Spinal cord (tissue), 10 donors: Measurements from ENCODE around the gene NAA60. TPM values are rescaled to one million over a fixed set of nuclear protein-coding genes. Genes with fewer than 3 reads are reported as not detected.

Source experiments
- DNase-seq, 6 donors: peaks; one replicate each; pipeline versions ENCODE4 v3.0.0 to v3.0.0-alpha.2; 2013 to 2015; ENCODE audit warnings: low spot score in 6 of 6, low read depth in 4 of 6
- H3K27ac ChIP-seq: one replicate; pipeline ENCODE4 v1.5.1; 2013; ENCODE audit warnings: low read depth, low read length, control low read depth
- H3K27me3 ChIP-seq: one replicate; pipeline ENCODE4 v1.6.1; 2013; ENCODE audit warnings: low read length; ENCODE audit not compliant: control insufficient read depth, insufficient read depth
- H3K36me3 ChIP-seq: one replicate; pipeline ENCODE4 v1.6.1; 2013; ENCODE audit warnings: low read length; ENCODE audit not compliant: control insufficient read depth, insufficient read depth
- H3K4me1 ChIP-seq: one replicate; pipeline ENCODE4 v1.6.1; 2013; ENCODE audit warnings: low read length; ENCODE audit not compliant: control insufficient read depth, insufficient read depth
- H3K4me3 ChIP-seq: one replicate; pipeline ENCODE4 v1.5.1; 2013; ENCODE audit warnings: low read depth, low read length, control low read depth
- H3K9me3 ChIP-seq: one replicate; pipeline ENCODE4 v1.6.1; 2013; ENCODE audit warnings: low read length; ENCODE audit not compliant: control insufficient read depth, insufficient read depth
- WGBS: methylation state at CpG from one replicate; pipeline ENCODE4 v1.1.5; 2013; ENCODE audit warnings: missing lambda C conversion rate; ENCODE audit not compliant: insufficient coverage; 5-methylcytosine and 5-hydroxymethylcytosine counted together
- polyA plus RNA-seq, 2 donors: library from polyadenylated mRNA; unstranded; fragments of 120-200 nt; gene quantifications; one replicate each; pipeline ENCODE4 v1.2.1, GENCODE V29; 2013; ENCODE audit not compliant: insufficient read length in 2 of 2
- total RNA-seq, 2 donors: library from RNA; depleted of rRNA in 1 of 2; stranded (reverse); fragments of 120-200 nt in 1 of 2; fragments of >200 nt in 1 of 2; gene quantifications; one replicate each; pipeline versions ENCODE4 v1.2.3 to v1.2.4, GENCODE V29; 2013 to 2014
- donor health status: healthy.

Gene NAA60
- total and polyA plus RNA-seq, 4 donors = 14.8 to 71.3 (median 41.9) TPM

- Histone ChIP-seq H3K27me3 (no peaks in the 10 kb centered on the region), H3K4me3 (no peak overlapping the region), H3K4me1 (no peaks in the 10 kb centered on the region), H3K36me3 (peaks cover 61% of the 10 kb centered on the region), H3K27ac (no peak overlapping the region), H3K9me3 (no peaks in the 10 kb centered on the region)
- WGBS = 93% methylated on average over 23 of the region's 24 CpGs
- no peak for DNase-seq
Measured at GRCh38 chr16:3487521-3488410, 44.3 kb downstream of the NAA60 start.

GRCh38 chr16:3488801-3489200, 45.3 kb downstream of the NAA60 start:
- Histone ChIP-seq H3K9me3 (no peaks in the 10 kb centered on the region), H3K27ac (no peak overlapping the region), H3K4me1 (peaks cover 5% of the 10 kb centered on the region), H3K36me3 (peaks cover 51% of the 10 kb centered on the region), H3K4me3 (no peak overlapping the region), H3K27me3 (no peaks in the 10 kb centered on the region)
- 0% methylated on average over 1 of the region's 13 CpGs for WGBS
- DNase-seq = no peak

- DNase-seq = no peak
- WGBS = 73% methylated on average over 13 of the region's 17 CpGs
Measured at GRCh38 chr16:3490911-3491629, 47.6 kb downstream of the NAA60 start.

GRCh38 chr16:3492356-3492755, 48.9 kb downstream of the NAA60 start:
- H3K4me3 ChIP-seq = no peak overlapping the region
- WGBS = 93% methylated on average over 7 of the region's 10 CpGs
- peaks cover 5% of the 10 kb centered on the region for H3K4me1 ChIP-seq
- no peaks in the 10 kb centered on the region for H3K27me3 ChIP-seq
- H3K36me3 ChIP-seq = peaks cover 16% of the 10 kb centered on the region
- no peak for DNase-seq
- no peak overlapping the region for H3K27ac ChIP-seq
- H3K9me3 ChIP-seq = no peaks in the 10 kb centered on the region

More at GRCh38 chr16:3490911-3491629, 47.6 kb downstream of the NAA60 start:
- Histone ChIP-seq H3K27me3 (no peaks in the 10 kb centered on the region), H3K9me3 (no peaks in the 10 kb centered on the region), H3K36me3 (peaks cover 29% of the 10 kb centered on the region), H3K4me1 (peaks cover 5% of the 10 kb centered on the region), H3K27ac (no peak overlapping the region), H3K4me3 (no peak overlapping the region)

GRCh38 chr16:3494386-3494973, 51.0 kb downstream of the NAA60 start:
- 90% methylated on average over 16 of the region's 16 CpGs for WGBS
- no peaks in the 10 kb centered on the region for H3K27me3 ChIP-seq
- no peak overlapping the region for H3K4me3 ChIP-seq
- H3K4me1 ChIP-seq = peaks cover 5% of the 10 kb centered on the region
- no peaks in the 10 kb centered on the region for H3K9me3 ChIP-seq
- H3K36me3 ChIP-seq = peaks cover under 1% of the 10 kb centered on the region
- no peak overlapping the region for H3K27ac ChIP-seq
- no peak for DNase-seq

DNA sequence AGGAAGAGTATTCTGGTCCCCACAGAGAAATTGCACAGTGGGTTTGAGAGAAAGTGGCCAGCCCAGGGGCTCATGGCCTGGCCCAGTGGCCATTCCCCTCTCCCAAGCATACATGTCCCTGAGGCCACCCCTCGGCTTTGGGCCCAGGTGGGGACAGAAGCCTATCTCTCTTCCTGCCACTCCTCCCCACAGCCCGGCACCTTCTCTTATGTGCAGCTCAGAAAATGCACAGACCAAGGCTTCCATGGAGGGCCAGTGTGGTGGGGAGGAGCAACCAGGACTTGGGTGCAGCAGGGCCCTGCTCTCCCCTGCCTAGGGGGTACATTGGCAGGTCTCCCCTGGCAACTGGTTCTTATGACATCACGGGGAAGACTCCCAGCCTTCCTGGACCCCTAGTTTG, 51.7 kb downstream of the NAA60 start, which contains the start of gene C16orf90:
TSS of gene C16orf90 (minus strand) at position 314 of the 400 bp plus-strand sequence. CDS start at position 246, 68 bp downstream.
- Histone ChIP-seq H3K36me3 (no peaks in the 10 kb centered on the region), H3K9me3 (no peaks in the 10 kb centered on the region), H3K27me3 (no peaks in the 10 kb centered on the region), H3K4me3 (no peak within 1 kb of the TSS), H3K27ac (no peak within 1 kb of the TSS), H3K4me1 (peaks cover 10% of the 10 kb centered on the region)
- no peak for DNase-seq
- WGBS = 97% methylated on average over 3 of the region's 3 CpGs

DNA sequence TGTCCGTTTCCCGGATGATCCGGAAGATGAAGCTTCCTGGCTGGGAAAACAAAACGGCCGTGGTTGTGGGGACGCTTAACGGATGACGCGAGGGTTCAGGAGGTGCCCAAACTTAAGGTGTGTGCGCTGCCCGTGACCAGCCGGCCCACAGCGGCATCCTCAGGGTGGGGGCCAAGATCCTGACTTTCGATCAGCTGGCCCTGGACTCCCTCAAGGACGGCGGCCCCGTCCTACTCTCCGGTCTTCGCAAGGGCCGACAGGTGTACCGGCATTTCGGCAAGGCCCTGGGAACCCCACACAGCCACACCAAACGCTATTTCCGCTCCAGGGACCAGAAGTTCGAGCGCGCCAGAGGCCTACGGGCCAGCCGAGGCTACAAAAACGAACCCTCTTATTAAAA, 52.9 kb downstream of the NAA60 start:
- no peaks in the 10 kb centered on the region for H3K36me3 ChIP-seq
- no peaks in the 10 kb centered on the region for H3K9me3 ChIP-seq
- no peaks in the 10 kb centered on the region for H3K27me3 ChIP-seq
- H3K27ac ChIP-seq = no peak overlapping the region
- no peak overlapping the region for H3K4me3 ChIP-seq
- DNase-seq = no peak
- H3K4me1 ChIP-seq = peaks cover 18% of the 10 kb centered on the region
- WGBS = 97% methylated on average over 25 of the region's 30 CpGs

DNA sequence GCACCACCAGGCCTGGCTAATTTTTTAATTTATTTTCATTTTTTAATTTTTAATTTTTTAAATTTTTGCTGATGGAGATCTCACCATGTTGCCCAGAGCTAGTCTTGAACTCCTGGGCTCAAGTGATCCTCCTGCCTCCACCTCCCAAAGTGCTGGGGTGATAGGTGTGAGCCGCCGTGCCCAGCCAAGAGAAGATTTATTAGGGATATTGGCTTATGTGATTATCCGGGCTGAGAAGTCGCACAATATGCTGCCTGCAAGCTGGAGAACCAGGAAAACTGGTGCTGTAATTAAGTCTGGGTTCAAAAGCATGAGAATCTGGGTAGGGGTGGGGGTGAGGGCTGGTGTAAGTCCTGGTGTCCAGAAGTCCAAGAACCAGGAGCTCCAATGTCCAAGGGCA, 54.3 kb downstream of the NAA60 start:
- Histone ChIP-seq H3K36me3 (no peaks in the 10 kb centered on the region), H3K9me3 (no peaks in the 10 kb centered on the region), H3K27ac (no peak overlapping the region), H3K4me1 (peaks cover 30% of the 10 kb centered on the region), H3K4me3 (no peak overlapping the region), H3K27me3 (no peaks in the 10 kb centered on the region)
- 98% methylated on average over 4 of the region's 4 CpGs for WGBS
- DNase-seq = no peak

GRCh38 chr16:3498988-3499387, 55.5 kb downstream of the NAA60 start:
- Histone ChIP-seq H3K27me3 (no peaks in the 10 kb centered on the region), H3K36me3 (no peaks in the 10 kb centered on the region), H3K4me1 (peaks cover 26% of the 10 kb centered on the region), H3K9me3 (no peaks in the 10 kb centered on the region), H3K27ac (no peak overlapping the region), H3K4me3 (no peak overlapping the region)
- DNase-seq = no peak
- WGBS = 96% methylated on average over 12 of the region's 16 CpGs
